A549 (cell line): Measurements from ENCODE around the gene PIP4K2A.

Experiments
- CBX8 ChIP-seq: fragments of 200-600 bp; sonication (generic); IDR thresholded peaks from 2 replicates; pipeline ENCODE4 v1.6.1; 2016
- CHD2 ChIP-seq: fragments of 150-350 bp; IDR thresholded peaks from 2 replicates; pipeline ENCODE4 v1.6.1; 2014; ENCODE audit warnings: low read length; ENCODE audit not compliant: partially characterized antibody
- CTCF ChIP-seq: fragments of >200 bp; sonication (Bioruptor Twin); formaldehyde crosslinking; IDR thresholded peaks from 3 replicates; pipeline ENCODE4 v1.5.1; 2016
- ESRRA ChIP-seq: fragments of 150-350 bp; IDR thresholded peaks from 2 replicates; pipeline ENCODE4 v1.6.1; 2014; ENCODE audit warnings: mild to moderate bottlenecking, low read length, borderline replicate concordance
- POLR2AphosphoS2 ChIP-seq: conservative IDR thresholded peaks from 2 replicates; pipeline ENCODE4 v1.6.1; 2012; ENCODE audit warnings: low read length, improper control_type of control experiment, inconsistent platforms
- SMC3 ChIP-seq: fragments of >200 bp; sonication (Bioruptor Twin); formaldehyde crosslinking; IDR thresholded peaks from 3 replicates; pipeline ENCODE4 v1.6.1; 2018; ENCODE audit warnings: inconsistent platforms

GRCh38 chr10:22758867-22759266, 44.5 kb upstream of the PIP4K2A start:
- no peak for TF ChIP-seq CTCF
- no peak for TF ChIP-seq CHD2
- TF ChIP-seq POLR2AphosphoS2: no peak
- TF ChIP-seq SMC3: no peak
- TF ChIP-seq ESRRA: no peak
- no peak for TF ChIP-seq CBX8
